Urinary bladder (tissue), 4 donors: ENCODE data around the gene FAM151A. TPM values are rescaled to one million over a fixed set of nuclear protein-coding genes. Genes with fewer than 3 reads are reported as not detected.

Experiments used
- DNase-seq: peaks from one replicate; pipeline ENCODE4 v3.0.0-alpha.2; 2015; ENCODE audit errors: extremely low spot score
- H3K27ac ChIP-seq: one replicate; pipeline ENCODE4 v1.5.1; 2013; ENCODE audit warnings: low read depth, mild to moderate bottlenecking, moderate library complexity
- H3K36me3 ChIP-seq: one replicate; pipeline ENCODE4 v1.6.1; 2013; ENCODE audit warnings: mild to moderate bottlenecking, moderate library complexity; ENCODE audit not compliant: insufficient read depth
- H3K4me1 ChIP-seq: one replicate; pipeline ENCODE4 v1.6.1; 2013; ENCODE audit warnings: mild to moderate bottlenecking, moderate library complexity; ENCODE audit not compliant: insufficient read depth
- H3K4me3 ChIP-seq: one replicate; pipeline ENCODE4 v1.5.1; 2013; ENCODE audit warnings: low read depth, low read length
- WGBS: extraction: QIAGEN DNeasy Blood & Tissue Kit; methylation state at CpG from one replicate; pipeline ENCODE4 v1.1.7; 2013; 5-methylcytosine and 5-hydroxymethylcytosine counted together
- polyA plus RNA-seq: library from polyadenylated mRNA; stranded (reverse); fragments of 200-250 nt; gene quantifications from one replicate; pipeline ENCODE4 v1.2.3, GENCODE V29; 2013
- total RNA-seq: library from RNA; depleted of rRNA; stranded (reverse); fragments of >200 nt; gene quantifications from one replicate; pipeline ENCODE4 v1.2.3, GENCODE V29; 2014
- donor health status: healthy with polysubstance abuse.
- donor health status: healthy.

The FAM151A gene
- total and polyA plus RNA-seq, 2 donors, result 0.10 TPM; not detected in 1

DNA sequence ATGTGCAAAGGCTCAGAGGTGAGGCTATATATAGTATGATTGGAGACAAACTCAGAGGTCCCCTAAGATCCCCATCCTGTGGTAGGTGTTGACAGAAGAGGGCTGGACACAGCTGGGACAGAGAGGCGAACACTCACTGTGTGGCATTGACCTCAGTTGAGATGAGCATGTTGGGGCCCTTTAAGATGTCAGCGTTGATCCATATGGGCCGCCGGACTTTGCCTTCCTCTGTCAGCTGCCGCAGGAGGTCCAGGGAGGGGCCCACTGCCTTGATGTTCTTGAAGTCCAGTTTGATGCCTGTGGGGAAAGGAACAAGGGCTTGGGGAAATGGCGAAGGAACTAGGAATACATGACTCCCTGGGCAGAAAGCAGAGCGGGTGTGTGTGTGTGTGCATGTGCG lies 8.8 kb downstream of the FAM151A start:
- H3K36me3 ChIP-seq, result no peaks in the 10 kb centered on the region
- no peaks in the 10 kb centered on the region for H3K4me1 ChIP-seq
- no peak for DNase-seq
- no peak overlapping the region for H3K4me3 ChIP-seq
- 72% methylated on average over 8 of the region's 8 CpGs for WGBS
- no peak overlapping the region for H3K27ac ChIP-seq

GRCh38 chr1:54614024-54614423 lies 9.3 kb downstream of the FAM151A start:
- no peak for DNase-seq
- no peaks in the 10 kb centered on the region for H3K4me1 ChIP-seq
- H3K36me3 ChIP-seq, result no peaks in the 10 kb centered on the region
- WGBS, result 77% methylated on average over 2 of the region's 2 CpGs
- no peak overlapping the region for H3K4me3 ChIP-seq
- H3K27ac ChIP-seq, result no peak overlapping the region

GRCh38 chr1:54611621-54612020 lies 11.7 kb downstream of the FAM151A start:
- no peak overlapping the region for H3K4me3 ChIP-seq
- no peaks in the 10 kb centered on the region for H3K4me1 ChIP-seq
- no peaks in the 10 kb centered on the region for H3K36me3 ChIP-seq
- DNase-seq, result no peak
- 83% methylated on average over 8 of the region's 8 CpGs for WGBS
- no peak overlapping the region for H3K27ac ChIP-seq

GRCh38 chr1:54610601-54611580 lies 12.4 kb downstream of the FAM151A start:
- H3K4me1 ChIP-seq, result no peaks in the 10 kb centered on the region
- no peak for DNase-seq
- 96% methylated on average over 18 of the region's 18 CpGs for WGBS
- H3K27ac ChIP-seq, result no peak overlapping the region
- no peaks in the 10 kb centered on the region for H3K36me3 ChIP-seq
- H3K4me3 ChIP-seq, result no peak overlapping the region

DNA sequence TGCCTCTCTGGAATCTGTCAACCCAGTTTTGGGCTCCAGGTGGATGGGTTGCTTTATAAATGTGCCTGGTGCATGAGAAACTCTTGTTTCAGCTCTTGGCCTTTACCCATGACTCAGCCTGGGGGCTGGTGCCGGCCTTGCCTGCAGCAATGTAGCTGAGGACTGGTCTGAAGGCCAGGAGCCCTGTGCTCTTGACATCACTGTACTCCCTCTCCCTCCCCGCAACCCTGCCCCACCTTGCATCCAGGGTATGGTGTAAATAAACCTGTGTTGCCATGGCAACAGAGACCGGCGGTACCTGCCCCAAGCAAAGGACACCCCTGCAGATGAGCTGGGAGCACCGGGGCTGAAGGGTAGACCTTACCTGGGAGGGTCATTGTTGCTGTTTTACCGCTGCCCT lies 13.3 kb downstream of the FAM151A start:
- DNase-seq, result no peak
- Histone ChIP-seq H3K4me3 (no peak overlapping the region), H3K4me1 (no peaks in the 10 kb centered on the region), H3K36me3 (no peaks in the 10 kb centered on the region), H3K27ac (no peak overlapping the region)
- WGBS, result 73% methylated on average over 6 of the region's 6 CpGs

DNA sequence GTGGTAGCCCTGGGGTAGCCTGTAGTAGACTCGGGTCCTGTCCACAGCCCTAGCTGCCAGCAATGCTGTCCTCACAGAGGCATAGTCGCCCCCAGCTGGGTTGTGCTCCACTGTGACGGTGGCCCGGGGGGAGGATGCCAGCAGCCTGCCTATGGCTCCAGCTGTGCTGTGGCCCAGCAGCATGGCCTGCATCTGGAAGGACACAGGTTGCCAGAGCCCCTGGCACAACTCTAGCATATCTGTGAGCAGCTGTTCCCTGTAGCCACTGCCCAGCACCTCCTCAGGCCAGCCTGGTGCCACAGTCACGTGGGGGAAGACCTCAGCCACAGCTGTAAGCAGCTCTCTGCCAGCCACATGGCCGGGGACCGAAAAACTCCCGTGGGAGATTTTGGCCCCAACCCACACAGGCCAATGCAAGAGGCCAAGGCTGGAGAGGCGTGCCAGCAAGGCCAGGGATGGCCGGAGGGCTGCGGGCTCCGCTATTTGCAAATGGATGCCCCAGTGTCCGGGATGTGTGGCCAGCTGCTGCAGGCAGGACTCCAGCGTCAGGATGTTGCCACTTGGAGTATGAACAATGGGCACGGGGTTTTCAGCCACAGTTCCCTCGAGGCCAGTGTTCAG lies 13.9 kb downstream of the FAM151A start:
- Histone ChIP-seq H3K4me3 (no peak overlapping the region), H3K27ac (no peak overlapping the region), H3K4me1 (no peaks in the 10 kb centered on the region), H3K36me3 (no peaks in the 10 kb centered on the region)
- WGBS, result 77% methylated on average over 16 of the region's 16 CpGs
- no peak for DNase-seq

DNA sequence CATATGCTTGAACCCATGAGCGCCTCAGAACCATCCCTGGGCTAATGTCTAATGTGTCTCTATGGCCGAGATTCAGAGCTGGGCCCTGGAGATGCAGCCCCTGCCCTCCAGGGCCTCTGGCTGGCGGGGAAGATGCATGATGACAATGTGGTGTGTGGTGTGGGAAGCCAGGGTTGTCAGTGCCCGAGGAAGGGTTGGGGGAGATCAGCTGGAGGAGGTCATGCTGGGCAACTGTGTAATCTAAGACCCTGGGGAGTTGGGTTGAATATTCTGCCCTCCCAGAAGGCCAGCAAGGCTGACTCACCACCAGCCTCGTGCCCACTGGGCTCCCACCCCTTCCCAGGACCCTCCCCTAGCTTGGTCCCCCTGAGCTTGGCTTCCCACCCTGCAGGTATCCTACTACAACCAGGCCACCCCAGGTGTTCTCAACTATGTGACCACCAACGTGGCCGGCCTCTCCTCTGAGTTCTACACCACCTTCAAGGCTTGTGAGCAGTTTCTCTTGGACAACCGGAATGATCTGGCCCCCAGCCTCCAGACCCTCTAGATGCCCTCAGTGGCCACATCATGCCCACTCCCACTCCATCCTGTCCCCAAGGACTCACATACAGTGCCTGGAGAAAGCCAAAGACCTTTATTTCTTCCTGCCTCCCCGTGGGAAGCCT lies 14.6 kb downstream of the FAM151A start:
- no peak for DNase-seq
- no peak overlapping the region for H3K4me3 ChIP-seq
- WGBS, result 78% methylated on average over 9 of the region's 9 CpGs
- H3K27ac ChIP-seq, result no peak overlapping the region
- H3K36me3 ChIP-seq, result no peaks in the 10 kb centered on the region
- no peaks in the 10 kb centered on the region for H3K4me1 ChIP-seq

DNA sequence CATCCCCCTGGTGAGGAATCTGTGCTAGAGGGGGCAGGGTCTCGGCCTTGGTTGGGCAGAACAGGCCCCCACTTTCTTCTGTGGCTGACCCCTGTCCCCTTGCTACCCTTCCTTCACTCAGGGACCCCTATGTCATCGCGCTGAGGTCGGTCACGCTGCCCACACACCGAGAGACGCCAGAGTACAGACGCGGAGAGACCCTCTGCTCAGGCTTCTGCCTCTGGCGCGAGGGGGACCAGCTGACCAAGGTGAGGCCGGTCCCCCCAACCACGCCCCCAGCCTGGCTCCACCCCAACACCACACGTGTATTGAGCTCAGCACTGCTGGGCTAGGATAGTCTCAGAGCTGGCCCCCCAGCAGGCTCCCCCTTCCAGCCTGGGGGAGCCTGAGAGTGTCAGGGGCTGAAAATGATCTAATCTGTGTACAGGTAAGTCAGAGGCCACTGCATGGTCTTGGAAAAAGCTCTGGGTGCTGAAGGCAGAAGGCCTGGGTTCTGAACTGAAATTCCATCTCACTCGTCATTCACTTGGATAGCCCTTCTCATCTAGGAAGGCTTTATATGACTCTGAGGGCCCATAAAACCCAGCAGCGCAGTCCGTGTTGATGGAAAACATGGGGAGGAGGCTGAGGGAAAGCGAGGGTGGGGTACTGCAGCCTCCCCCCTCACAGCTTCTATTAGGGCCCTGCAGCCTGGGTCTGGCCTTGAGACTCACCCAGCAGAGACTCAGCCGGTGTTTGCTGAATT lies 15.3 kb downstream of the FAM151A start:
- no peak for DNase-seq
- Histone ChIP-seq H3K4me1 (no peaks in the 10 kb centered on the region), H3K36me3 (no peaks in the 10 kb centered on the region), H3K4me3 (no peak overlapping the region), H3K27ac (no peak overlapping the region)
- 75% methylated on average over 19 of the region's 19 CpGs for WGBS

DNA sequence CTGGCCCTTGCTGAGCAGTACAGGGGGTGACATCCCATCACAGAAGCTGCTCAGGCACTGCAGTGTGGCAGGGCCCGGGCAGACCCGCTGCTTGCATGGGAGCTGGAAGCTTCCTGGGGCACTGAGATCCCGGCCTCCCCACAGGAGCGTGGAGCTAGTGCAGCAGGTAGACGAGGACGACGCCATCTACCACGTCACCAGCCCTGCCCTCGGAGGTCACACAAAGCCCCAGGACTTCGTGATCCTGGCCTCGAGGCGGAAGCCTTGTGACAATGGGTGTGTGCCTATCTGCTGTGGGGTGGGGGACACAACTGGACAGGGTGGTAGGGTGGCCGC lies 16.4 kb downstream of the FAM151A start:
- WGBS, result 93% methylated on average over 13 of the region's 13 CpGs

GRCh38 chr1:54606096-54606989 lies 17.0 kb downstream of the FAM151A start:
- Histone ChIP-seq H3K27ac (no peak overlapping the region), H3K4me1 (no peaks in the 10 kb centered on the region), H3K4me3 (no peak overlapping the region), H3K36me3 (no peaks in the 10 kb centered on the region)
- no peak for DNase-seq
- 88% methylated on average over 9 of the region's 9 CpGs for WGBS

More for the DNA sequence above, 16.4 kb downstream of the FAM151A start:
- Histone ChIP-seq H3K36me3 (no peaks in the 10 kb centered on the region), H3K4me3 (no peak overlapping the region), H3K27ac (no peak overlapping the region), H3K4me1 (no peaks in the 10 kb centered on the region)
- DNase-seq, result no peak

- no peak for DNase-seq
- WGBS, result 81% methylated on average over 13 of the region's 13 CpGs
Measured at GRCh38 chr1:54604572-54605370, 18.6 kb downstream of the FAM151A start.

DNA sequence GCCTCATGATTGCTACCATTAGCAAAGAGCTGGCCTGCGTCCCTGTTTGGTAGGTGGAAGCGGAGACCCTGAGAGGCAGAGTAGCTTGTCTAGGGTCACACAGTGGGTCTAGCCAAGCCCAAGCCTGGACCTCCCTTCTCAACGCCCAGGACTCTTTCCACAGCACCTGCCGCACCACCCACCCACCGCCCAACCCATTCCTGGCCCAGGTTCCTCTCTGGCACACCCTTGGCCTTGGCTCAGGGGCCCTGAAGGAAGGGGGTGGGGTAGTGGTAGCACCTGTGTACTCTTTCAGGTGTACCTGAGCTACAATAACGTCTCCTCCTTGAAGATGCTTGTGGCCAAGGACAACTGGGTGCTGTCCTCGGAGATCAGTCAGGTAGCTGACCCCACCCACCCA lies 19.3 kb downstream of the FAM151A start:
- H3K36me3 ChIP-seq, result no peaks in the 10 kb centered on the region

More at GRCh38 chr1:54604572-54605370, 18.6 kb downstream of the FAM151A start:
- Histone ChIP-seq H3K4me1 (no peaks in the 10 kb centered on the region), H3K27ac (no peak overlapping the region), H3K36me3 (no peaks in the 10 kb centered on the region), H3K4me3 (no peak overlapping the region)

More for the DNA sequence above, 19.3 kb downstream of the FAM151A start:
- Histone ChIP-seq H3K4me1 (no peaks in the 10 kb centered on the region), H3K27ac (no peak overlapping the region), H3K4me3 (no peak overlapping the region)
- WGBS, result 78% methylated on average over 7 of the region's 7 CpGs
- no peak for DNase-seq
